GM12892 (cell line): Measurements from ENCODE around the gene FOXO3.
"Not testable (repeated sequence)": the region's sequence is repeated elsewhere in the genome, so short reads cannot be mapped to it uniquely, and the experiment has no call there.

Experiments used
- POLR2A ChIP-seq: IDR thresholded peaks from 2 replicates; pipeline ENCODE4 v1.6.1; 2011; ENCODE audit warnings: low read depth, low read length, control low read depth
- POLR2AphosphoS5 ChIP-seq: IDR thresholded peaks from 2 replicates; pipeline ENCODE4 v1.6.1; 2011; ENCODE audit warnings: low read depth, low read length, control low read depth
- TAF1 ChIP-seq: IDR thresholded peaks from 2 replicates; pipeline ENCODE4 v1.6.1; 2011; ENCODE audit warnings: low read depth, mild to moderate bottlenecking, control low read depth, low read length, borderline replicate concordance

DNA sequence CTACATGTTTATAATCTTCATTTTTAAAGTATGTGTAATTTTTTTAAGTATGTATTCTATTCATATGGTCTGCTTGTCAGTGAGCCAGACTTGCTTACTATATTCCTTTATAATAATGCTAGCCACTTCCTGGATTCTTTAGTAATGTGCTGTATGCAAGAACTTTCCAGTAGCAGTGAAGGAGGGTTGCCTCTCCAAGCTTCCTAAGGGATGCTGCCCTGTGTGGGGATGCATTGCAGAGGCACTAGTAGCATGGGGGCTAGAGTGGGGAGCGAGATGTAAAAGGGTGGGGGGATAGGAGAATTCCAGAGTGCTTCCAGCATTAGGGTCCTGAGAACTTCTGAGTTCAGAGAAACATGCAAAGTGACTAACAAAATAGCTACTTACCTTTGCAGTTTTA is 121.0 kb downstream of the FOXO3 start:
- TF ChIP-seq POLR2AphosphoS5, POLR2A, TAF1: not testable (repeated sequence)
